ENCODE results near the gene KLHL41.
"Not testable (repeated sequence)": the region's sequence is repeated elsewhere in the genome, so short reads cannot be mapped to it uniquely, and the experiment has no call there.

- not testable (repeated sequence) for TF ChIP-seq CTCF (conservative IDR thresholded peaks at IDR 0.05); ZFX (IDR thresholded peaks at IDR 0.05)
Observed at GRCh38 chr2:169570752-169571151, 61.2 kb downstream of the KLHL41 start.
